ENCODE results near the gene SBSN.
"Not testable (repeated sequence)": the region's sequence is repeated elsewhere in the genome, so short reads cannot be mapped to it uniquely, and the experiment has no call there.

The SBSN gene

DNA sequence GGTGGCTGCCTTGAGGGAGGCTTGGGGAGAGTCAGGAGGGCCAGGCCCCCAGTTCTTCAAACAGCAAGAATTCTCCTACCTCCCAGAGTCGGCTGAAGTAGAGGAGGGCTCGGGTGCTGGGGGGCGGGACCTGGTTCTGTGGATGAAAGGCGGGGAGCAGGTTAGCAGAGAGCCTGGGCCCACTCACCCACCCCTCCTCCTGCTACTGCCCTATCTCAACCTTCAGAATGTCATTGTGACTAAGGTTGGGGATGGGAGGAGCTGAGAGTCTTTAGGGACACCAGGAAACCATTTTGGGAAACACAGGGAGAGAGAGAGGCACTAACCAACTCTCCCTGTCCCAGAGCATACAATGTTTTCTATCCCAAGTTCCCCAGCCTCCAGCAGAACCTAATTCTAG is 25.4 kb downstream of the SBSN start:
- no peak for DNase-seq

DNA sequence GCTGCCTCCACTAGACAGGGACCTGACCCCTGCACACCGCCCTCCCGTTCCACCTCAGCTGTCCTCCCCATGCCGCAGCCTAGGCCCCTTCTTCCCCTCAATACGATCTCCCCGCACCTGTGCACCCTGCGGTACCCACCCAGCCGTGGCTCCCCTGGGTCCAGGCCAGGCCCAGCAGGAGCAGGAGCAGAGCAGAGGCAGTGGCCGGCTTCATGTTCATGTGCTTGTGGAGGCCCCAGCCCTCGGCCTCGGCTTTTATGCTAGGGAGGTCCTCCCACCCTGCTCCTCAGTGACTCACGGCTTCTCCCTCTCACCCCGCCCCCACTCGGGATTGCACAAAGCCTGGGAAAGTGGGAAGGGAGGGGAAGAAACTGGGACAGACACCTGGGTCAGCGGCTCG is 26.4 kb downstream of the SBSN start:
- no peak for DNase-seq

DNA sequence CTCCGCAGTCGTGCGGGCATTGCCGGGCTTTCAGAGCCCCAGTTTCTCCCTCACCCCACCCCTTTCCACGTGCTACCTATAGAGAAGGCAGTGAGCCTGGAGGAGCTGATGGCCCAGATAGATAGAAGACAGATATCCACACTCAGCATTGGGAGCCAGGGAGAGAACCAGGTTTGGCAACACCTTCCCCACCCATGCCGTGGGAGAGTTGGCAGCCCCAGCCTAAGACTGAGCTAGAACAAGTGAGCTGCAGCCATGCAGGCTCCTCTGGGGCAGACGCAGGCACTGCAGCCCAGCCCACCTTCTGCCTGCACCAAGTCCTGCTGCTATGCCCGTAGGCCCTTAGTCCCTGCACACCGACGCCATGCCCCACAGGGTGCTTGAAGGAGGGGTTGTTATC is 27.5 kb downstream of the SBSN start:
- DNase-seq = no peak

DNA sequence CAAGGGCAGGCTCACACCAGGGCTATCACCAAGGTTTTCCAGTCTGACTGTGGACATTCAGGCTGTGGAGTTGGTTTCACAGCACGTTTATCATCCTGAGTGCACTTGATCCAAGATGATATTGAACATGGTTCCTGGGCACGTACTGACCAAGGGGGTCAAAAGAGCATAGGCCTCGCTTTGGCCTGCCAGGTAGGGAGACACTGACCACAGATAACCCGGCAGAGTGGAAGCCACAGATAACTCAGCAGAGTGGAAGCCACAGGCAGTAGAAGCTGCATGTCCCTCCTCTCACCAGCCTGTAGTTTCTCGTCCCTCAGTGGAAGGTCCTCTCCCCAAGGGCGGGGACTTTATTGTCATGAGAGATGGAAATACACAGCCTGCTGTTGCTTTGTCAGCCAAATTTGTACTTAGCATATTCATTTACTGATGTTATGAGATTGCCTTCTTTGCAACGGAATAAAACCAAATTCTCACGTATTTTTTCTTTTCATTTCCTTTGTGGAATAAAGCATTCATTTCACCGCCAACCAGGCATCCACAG is 29.1 kb downstream of the SBSN start:
- no peak for DNase-seq

DNA sequence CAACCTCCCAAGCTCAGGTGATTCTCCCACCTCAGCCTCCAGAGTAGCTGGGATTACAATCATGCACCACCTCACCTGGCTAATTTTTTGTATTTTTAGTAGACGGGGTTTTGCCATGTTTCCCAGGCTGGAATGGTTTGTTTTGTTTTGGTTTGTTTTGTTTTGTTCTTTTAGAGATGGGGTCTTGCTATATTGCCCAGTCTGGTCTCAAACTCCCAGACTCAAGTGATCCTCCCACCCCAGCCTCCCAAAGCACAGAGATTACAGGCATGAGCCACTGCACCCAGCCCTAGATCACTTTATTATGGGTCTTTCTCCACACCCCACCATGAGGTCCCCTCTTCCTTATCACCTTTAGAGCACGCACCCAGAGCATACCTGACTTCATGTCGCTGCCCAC is 29.9 kb downstream of the SBSN start:
- DNase-seq = no peak

DNA sequence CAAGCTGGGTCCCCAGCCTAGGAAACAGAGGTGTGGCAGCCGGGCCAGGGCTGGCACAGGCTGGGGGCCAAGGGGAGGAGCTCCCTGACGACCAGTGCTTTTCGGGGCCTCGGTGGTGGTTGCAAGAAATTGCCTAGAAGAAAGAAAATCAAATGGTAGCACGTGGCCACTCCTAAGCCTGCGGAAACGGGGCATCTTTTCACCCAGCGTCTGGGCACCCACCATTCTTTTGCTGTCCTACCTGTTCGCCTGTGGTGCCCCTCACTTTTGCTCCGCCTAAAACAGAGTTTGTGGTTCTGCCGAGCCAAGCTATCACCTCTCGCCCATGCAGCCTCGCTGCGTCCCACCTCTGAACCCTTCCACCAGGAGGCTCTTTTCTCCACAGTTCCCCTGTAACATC is 30.7 kb downstream of the SBSN start:
- DNase-seq = no peak

DNA sequence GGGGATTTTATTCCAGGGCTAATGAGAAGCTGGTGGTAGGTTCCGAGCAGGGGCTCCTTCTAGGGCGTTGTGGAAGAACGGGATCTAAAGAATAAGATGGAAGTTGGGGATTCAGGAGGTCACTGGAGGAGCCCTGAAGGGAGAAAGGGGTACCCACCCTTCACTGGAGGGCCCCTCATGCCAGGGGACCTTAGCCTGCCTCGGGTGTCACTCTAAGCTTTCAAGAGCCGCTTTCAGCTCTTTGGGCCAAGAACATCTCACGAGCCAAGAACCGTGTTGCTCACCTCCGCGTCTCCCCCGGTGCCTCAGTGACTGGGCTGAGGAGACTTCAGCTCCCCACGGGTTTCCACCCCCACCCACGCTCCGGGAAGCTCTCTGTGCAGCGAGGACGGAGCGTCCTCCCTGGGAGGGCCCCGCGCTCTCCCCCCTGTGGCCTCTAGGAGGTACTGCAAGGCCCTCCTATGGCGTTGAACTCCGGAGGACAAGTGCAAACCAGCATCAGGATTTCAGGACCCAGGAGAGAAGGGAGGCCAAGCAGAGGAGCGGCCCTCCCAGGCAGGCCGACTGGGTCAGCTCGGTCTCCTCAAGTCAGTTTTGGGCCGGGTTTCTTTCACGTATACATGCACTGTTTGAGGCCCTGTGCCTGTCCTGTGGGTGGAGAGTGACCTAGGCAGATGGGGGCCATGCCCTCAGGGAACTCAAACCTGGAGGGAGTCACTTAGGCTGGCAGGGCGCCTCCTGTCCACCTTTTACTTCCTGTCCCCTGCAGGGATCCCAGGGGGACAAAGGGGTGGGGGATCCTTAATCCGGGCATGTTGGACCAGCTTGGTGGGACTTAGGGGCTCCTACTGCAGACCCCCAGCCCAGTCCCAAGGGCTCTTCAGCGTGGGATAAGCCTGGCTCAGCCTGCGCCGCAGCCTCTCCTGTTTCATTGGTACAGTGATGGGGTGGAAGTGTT is 32.7 kb downstream of the SBSN start:
- peak; percentile 86 for DNase-seq

DNA sequence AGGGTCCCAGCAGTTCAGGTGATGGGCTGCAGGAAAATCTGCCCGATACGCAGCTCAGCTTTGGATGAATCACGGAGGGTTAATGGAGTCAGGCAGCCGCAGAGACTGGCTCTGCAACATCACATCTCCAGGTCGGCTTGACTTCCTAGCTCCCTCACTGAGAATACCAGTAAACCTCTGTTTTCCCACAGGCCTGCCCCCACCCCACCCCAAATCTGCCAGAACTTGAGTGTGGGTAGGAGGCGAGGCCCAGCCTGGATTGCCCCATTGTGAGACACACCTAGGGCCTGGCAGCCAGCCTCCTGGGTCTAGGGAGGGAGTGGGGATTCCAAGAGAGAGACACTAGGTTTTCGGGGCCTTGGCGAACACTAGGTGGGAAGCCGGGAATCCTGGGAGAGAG is 34.1 kb downstream of the SBSN start:
- DNase-seq = no peak

DNA sequence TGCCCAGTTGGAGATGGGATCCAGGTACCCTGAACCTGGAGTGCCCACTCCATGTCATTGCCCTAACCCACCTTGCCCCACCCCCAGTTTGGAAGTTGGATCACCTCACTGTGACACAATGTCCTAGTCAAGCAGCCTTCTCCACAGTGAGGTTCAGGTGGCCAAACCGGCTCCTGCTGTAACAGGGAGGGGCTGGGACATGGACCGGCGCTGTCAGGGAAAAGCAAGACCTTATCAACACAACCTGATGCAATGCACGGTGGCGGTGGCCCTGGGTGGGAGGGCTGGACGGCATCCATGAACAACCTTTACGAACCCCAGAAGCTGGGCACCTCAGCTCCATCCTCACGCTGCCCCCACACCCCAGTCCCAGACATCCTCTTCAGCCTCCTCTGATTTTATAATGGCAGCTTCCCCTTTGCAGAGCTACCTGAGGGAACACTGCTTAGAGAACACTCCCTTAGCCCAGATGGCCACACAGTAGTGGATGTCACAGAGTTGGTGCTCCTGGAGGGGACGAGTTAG is 36.2 kb downstream of the SBSN start:
- no peak for DNase-seq

DNA sequence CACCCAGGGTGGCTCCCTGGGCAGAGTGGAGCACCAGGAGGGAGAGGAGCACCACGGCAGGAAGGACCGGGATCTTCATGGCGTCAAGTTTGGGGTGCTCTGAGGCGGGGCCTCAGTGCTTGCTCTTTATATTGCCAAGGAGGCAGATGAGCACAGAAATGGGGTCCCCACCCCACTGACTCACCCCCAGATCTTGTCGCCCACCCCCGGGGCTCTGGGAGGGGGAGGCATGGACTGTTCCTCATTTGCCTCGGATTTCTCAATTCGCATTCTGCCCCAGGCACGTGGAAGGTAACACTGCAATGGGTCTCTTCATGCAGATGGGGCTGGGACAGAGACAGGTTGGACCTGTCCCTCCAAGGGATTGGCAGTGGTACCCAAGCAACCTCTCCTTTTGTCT is 37.7 kb downstream of the SBSN start, which contains the start of gene KRTDAP:
KRTDAP (minus strand) TSS at position 101 of the 400 bp plus-strand sequence; CDS start at position 79, 22 bp downstream.
- no peak for DNase-seq

DNA sequence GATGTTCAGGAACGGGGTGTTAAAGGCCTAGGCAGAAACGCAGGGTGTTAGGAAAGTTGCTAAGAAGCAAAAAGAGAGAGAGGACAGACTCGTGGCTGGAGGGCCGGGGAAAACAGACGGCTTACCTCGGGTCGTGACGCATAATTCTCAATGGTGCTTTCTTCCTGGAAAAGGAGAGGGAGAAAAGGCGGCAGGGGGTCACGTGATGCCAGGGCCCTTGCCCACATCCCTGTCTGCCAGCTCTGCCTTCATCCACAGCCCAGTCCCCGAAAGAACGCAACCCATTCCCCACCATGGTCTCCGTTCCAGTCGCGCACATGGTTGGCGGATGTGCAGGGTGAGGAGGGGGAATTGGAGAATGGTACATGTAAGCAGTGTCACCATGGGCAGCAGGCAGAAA is 39.4 kb downstream of the SBSN start:
- no peak for DNase-seq

DNA sequence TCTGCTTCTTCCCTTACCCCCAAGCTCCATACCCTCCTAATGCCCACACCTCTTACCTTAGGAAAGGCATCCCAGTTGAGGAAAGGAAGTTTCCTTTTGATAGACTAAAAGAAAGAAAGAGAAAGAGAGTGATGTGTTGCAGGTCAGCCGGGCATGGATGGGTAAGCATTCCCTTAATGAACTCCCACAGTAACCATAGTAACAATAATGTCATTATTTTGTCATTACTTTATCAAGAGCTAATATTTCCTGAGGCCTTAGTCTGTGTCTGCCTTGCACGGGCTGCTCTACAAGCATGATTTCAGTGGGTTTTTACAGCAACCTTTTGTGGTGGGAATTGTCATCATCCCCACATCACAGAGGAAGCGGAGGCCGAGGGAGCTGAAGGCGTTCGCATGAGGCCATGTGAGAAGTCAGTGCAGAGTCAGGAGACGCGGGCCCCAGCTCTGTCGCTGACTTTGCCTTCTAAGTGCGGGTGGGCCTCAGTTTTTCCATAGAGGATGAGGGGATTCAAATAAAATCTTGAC is 40.4 kb downstream of the SBSN start:
- DNase-seq = no peak

DNA sequence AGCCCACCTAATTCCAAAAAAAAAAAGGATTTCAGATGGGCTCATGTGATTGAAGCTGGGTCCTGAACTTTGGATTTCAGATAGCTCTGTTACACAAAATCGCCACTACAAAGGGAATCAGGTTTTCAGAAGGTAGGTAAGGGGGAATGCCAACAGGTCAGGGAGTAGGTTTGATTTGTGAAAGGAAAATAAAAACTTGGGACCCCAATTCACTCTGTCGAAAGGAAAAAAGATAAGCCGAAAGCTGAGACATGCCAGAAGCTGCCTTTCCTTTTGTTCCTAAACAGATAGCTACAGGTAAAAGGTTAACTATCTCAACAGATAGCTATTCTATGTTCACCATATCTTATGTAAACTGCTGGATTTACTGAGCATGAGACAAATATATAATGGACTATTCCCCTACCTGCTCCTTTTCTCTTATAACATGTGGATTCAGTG is 41.8 kb downstream of the SBSN start:
- DNase-seq = no peak

DNA sequence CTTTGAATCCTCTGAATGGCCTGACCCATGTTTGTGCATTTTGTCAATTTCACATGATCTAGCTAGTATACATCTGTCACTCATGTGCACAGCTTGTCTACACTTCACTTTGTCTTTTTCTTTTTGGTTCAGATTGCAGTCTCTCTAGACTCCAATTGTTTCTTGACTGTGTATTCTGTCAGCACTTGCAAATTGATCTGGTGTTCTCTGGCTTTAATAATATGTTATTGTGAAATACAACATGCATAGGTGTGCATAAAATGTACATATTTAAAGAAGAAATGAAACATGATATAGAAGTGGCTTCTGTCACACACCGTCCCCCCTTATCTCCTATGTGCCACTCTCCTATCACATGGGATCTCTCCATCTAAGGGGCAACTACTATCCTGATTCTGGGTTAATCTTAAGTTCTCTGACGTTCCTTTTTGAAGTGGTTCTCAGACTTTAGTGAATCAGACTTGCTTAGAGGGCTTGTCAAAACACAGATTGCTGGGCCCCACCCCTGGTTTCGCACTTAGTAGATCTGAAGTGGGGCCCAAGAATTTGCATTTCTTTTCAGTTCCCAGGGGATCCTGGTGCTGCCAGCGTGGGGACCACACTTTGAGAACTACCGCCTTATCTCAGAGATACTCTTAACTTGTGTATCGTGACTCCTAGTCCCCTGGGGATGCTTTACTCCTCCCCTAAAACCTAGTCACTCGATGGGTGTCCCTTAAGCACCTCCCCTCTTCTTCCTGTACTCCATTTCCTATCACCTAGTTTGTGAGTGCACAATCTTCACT is 43.7 kb downstream of the SBSN start:
- no peak for DNase-seq

DNA sequence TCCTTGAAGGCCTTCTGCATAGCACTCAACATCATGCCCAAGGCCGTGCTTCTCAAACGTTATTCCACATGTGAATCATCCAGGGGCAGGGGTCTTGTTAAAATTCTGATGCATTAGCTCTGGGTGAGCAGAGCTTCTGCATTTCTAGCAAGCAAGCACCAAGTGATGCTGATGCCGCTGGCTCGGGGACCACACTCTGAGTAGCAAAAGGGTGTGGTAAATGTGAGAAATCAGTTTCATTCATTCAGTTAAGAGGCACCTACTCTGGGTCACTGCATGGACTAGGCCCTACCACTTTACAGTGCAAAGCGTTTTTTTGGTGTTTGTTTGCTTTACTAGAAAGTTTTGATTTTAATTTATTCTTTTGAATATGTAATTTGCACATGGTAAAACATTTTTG is 45.0 kb downstream of the SBSN start:
- no peak for DNase-seq

DNA sequence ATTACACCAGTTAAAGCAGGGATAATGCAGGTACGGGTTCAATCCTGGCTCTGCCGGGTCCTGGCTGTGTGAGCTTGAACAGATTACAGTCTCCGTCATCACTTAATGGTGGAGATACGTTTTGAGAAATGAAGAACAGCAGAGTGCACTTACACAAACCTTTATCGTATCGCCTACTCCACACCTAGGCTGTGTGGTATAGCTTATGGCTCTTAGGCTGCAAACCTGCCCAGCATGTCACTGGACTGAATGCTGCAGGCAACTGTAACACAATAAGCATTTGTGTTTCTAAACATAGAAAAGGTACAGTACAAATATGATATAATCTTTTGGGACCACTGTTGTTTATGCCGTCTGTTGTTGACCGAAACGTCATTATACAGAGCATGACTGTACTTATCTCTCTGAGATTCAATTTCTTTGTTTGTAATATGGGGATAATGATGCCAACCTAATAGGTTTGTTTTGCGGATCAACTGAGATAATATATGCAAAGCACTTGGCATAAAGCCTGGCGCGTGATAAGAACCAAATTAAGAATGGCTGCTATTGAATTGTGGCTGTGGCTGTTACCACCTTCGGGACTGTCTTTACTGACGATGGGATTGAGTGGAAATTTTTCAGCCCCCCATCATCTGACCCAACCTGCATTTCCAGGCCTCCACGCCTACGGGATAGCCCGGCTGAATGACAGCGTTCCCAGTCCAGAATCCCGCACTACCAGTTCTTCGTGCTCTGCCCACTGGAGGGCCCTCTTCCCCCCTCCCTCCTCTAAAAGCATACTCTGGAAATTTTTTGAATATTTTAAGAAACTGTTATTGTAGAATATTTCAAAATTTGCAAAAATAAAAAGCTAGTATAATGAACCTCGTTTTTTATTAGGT is 49.1 kb downstream of the SBSN start:
- no peak for DNase-seq

DNA sequence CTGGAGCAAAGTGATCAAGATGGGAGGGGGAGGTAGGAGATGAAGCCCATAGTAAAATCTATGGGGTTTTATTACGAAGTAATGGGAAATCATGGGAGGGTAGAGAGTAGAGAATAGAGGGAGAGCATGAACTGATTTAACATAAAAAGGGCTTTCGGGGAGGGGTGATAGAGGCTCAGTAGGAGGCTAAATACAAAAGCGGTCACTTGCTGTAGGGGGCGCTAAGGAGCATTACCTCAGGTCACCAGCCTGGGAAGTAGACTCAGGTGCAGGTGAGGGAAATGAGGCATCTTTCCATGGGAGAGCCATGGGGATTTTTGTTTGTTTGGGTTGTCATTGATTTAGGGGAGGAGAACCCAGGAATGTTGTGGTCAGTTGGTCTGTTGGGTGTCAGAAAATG is 52.0 kb downstream of the SBSN start:
- DNase-seq = no peak

DNA sequence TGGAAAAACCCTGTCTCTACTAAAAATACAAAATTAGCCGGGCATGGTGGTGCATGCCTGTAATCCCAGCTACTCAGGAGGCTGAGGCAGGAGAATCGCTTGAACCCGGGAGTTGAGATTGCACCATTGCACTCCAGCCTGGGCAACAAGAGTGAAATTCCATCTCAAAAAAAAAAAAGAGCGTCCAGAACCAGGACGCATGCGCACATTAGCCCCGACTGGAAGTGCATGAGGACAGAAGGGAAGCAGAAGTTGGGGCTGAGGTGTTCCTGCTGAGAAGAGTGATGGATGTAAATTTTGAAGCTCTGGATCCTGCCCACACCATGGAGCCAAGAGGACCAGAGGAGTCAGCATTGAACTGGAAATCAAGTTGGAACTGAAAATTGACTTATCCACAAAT is 53.5 kb downstream of the SBSN start:
- DNase-seq = not testable (repeated sequence)

DNA sequence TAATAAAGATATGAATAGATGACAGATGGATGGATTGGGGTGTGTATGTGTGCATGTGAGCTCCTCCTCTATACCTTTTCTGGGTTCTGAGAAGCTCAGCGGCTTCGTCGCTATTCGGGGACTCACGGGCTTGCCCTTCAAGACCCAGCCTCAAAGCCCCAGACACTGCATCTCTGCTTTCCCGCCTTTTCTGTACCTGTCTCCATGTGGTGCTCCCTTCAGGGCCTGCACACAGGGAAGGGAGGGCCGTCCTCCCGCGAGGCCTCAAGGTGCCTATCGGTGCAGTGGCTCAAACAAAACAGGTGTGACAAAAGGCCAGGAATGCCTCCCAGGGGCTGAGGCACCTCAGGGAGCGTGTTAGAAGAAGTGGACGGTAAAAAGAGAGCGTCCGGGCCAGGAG is 54.0 kb downstream of the SBSN start:
- no peak for DNase-seq

All from activated CD8-positive, alpha-beta memory T cell treated with anti-CD3 and anti-CD28 coated beads for 24 hours (primary cell).